HepG2 (cell line): ENCODE data around the gene SLC6A7. TPM values are rescaled to one million over a fixed set of nuclear protein-coding genes. Genes with fewer than 3 reads are reported as not detected.
A peak's percentile ranks its signal among the peaks of the same experiment; 100 is the strongest.

Source experiments
- ATAC-seq: fragments of 200-7000 bp; cut with Tn5 transposase; 3 replicates; pipeline ENCODE4 v1.9.1; 2020; ENCODE audit warnings: mild to moderate bottlenecking, moderate library complexity
- BruUV-seq: library from RNA; stranded (reverse); fragments of 400-500 nt; replicated peaks from 2 replicates; lab custom pipeline; 2021; lab: Mats Ljungman, UMichigan
- CTCF ChIA-PET: fragments of 300-600 bp; formaldehyde crosslinking; extraction: SDS; loops from one replicate; lab custom pipeline; 2021; ENCODE audit warnings: low total read pairs, inconsistent platforms, low intra/inter-chr PET ratio; lab: Yijun Ruan, JAX
- POLR2A ChIA-PET: fragments of 350-600 bp; sonication (Branson Sonifier 250); formaldehyde crosslinking; loops from one replicate; lab custom pipeline; 2020; ENCODE audit warnings: antibody characterized with exemption, inconsistent platforms; lab: Yijun Ruan, JAX
- DNase-seq: peaks from one replicate; pipeline ENCODE4 v3.0.0-alpha.2; 2015; ENCODE audit warnings: low spot score
- FAIRE-seq: peaks from 3 replicates; lab custom pipeline; 2011; peaks lifted over from hg19 to GRCh38; lab: Jason Lieb, UNC
- H2AFZ ChIP-seq: one replicate; pipeline ENCODE4 v1.6.1; 2011; ENCODE audit warnings: low read length, inconsistent platforms
- H3K27ac ChIP-seq: fragments of 300-600 bp; 3 replicates; pipeline ENCODE4 v1.8.0; 2011; ENCODE audit warnings: mixed run types, mild to moderate bottlenecking, mixed read lengths, low read length, inconsistent platforms; ENCODE audit not compliant: insufficient read depth; ENCODE audit errors: extremely low read length
- H3K27me3 ChIP-seq, 2 experiments: fragments of 200-600 bp in 1 of 2; 2 replicates in 1 of 2; 3 replicates in 1 of 2; pipeline versions ENCODE4 v1.6.0 to v1.8.0; 2011; ENCODE audit warnings: low read length in 2 of 2, mild to moderate bottlenecking in 2 of 2, moderate library complexity in 2 of 2, inconsistent platforms in 1 of 2; ENCODE audit not compliant: insufficient read depth in 2 of 2, control insufficient read depth in 1 of 2
- H3K36me3 ChIP-seq, 2 experiments: fragments of 200-600 bp in 1 of 2; replicated peaks in 1 of 2; 2 replicates in 1 of 2; 3 replicates in 1 of 2; pipeline versions ENCODE4 v1.5.1 to v1.8.0; 2011; ENCODE audit warnings: low read length in 2 of 2, inconsistent platforms in 1 of 2; ENCODE audit not compliant: insufficient read depth in 2 of 2, control insufficient read depth in 1 of 2
- H3K4me1 ChIP-seq: 2 replicates; pipeline ENCODE4 v1.5.1; 2012; ENCODE audit warnings: low read length, inconsistent platforms; ENCODE audit not compliant: insufficient read depth
- H3K4me2 ChIP-seq: 2 replicates; pipeline ENCODE4 v1.6.0; 2011; ENCODE audit warnings: low read depth, low read length, inconsistent platforms
- H3K4me3 ChIP-seq, 3 experiments: fragments of 200-600 bp in 1 of 3; sonication (generic), shearing (Covaris generic) in 1 of 3; replicated peaks in 1 of 3; 2 replicates each; pipeline ENCODE4 v1.5.1; 2011 to 2016; ENCODE audit warnings: low read length in 3 of 3, inconsistent platforms in 2 of 3, low read depth in 2 of 3, mild to moderate bottlenecking in 2 of 3, control low read depth in 1 of 3, mixed read lengths in 1 of 3; ENCODE audit not compliant: insufficient read depth in 1 of 3
- H3K79me2 ChIP-seq: one replicate; pipeline ENCODE4 v1.6.1; 2011; ENCODE audit warnings: low read length, inconsistent platforms; ENCODE audit not compliant: insufficient read depth
- H3K9ac ChIP-seq: 2 replicates; pipeline ENCODE4 v1.6.0; 2011; ENCODE audit warnings: mild to moderate bottlenecking, low read depth, low read length, inconsistent platforms; ENCODE audit not compliant: insufficient read depth
- H3K9me3 ChIP-seq: 2 replicates; pipeline ENCODE4 v1.5.1; 2012; ENCODE audit warnings: mild to moderate bottlenecking, low read length
- H4K20me1 ChIP-seq: 2 replicates; pipeline ENCODE4 v1.6.0; 2011; ENCODE audit warnings: inconsistent platforms, mild to moderate bottlenecking, low read length, moderate library complexity; ENCODE audit not compliant: insufficient read depth
- BHLHE40 ChIP-seq: IDR thresholded peaks from 2 replicates; pipeline ENCODE4 v1.6.1; 2011; ENCODE audit warnings: low read length, improper control_type of control experiment
- GFI1 ChIP-seq: sonication (generic); formaldehyde crosslinking; IDR thresholded peaks from 2 replicates; pipeline ENCODE4 v1.5.0; 2020; ENCODE audit warnings: missing genetic modification reagents, mild to moderate bottlenecking, borderline replicate concordance
- HINFP ChIP-seq: sonication (generic); formaldehyde crosslinking; IDR thresholded peaks from 2 replicates; pipeline ENCODE4 v1.4.0; 2020; ENCODE audit warnings: low read depth, mild to moderate bottlenecking, missing genetic modification reagents
- PPARG ChIP-seq: conservative IDR thresholded peaks from 2 replicates; pipeline ENCODE4 v1.6.1; 2016; ENCODE audit warnings: missing biosample characterization, missing genetic modification reagents
- TAF15 ChIP-seq: fragments of 200-400 bp; formaldehyde crosslinking; IDR thresholded peaks from one replicate; pipeline ENCODE4 v1.6.1; 2018; ENCODE audit warnings: mild to moderate bottlenecking, low read depth, low read length; ENCODE audit not compliant: poor library complexity, severe bottlenecking
- UBTF ChIP-seq: sonication (generic); formaldehyde crosslinking; IDR thresholded peaks from 2 replicates; pipeline ENCODE4 v1.4.0; 2020; ENCODE audit warnings: mild to moderate bottlenecking, missing genetic modification reagents
- ZBTB38 ChIP-seq: sonication (generic); formaldehyde crosslinking; IDR thresholded peaks from 2 replicates; pipeline ENCODE4 v1.5.1; 2020; ENCODE audit warnings: mild to moderate bottlenecking, missing genetic modification reagents
- ZFY ChIP-seq: sonication (generic); formaldehyde crosslinking; IDR thresholded peaks from 2 replicates; pipeline ENCODE4 v1.4.0; 2020; ENCODE audit warnings: missing genetic modification reagents
- ZKSCAN1 ChIP-seq: fragments of 150-350 bp; IDR thresholded peaks from 2 replicates; pipeline ENCODE4 v1.6.1; 2014; ENCODE audit warnings: low read length
- ZNF232 ChIP-seq: sonication (generic); formaldehyde crosslinking; IDR thresholded peaks from 2 replicates; pipeline ENCODE4 v1.4.0; 2020; ENCODE audit warnings: missing genetic modification reagents, borderline replicate concordance
- ZNF430 ChIP-seq: sonication (generic); formaldehyde crosslinking; IDR thresholded peaks from 2 replicates; pipeline ENCODE4 v1.9.0; 2021; ENCODE audit warnings: mild to moderate bottlenecking, missing genetic modification reagents
- ZNF543 ChIP-seq: sonication (generic); formaldehyde crosslinking; IDR thresholded peaks from 2 replicates; pipeline ENCODE4 v1.4.0; 2020; ENCODE audit warnings: mild to moderate bottlenecking, missing genetic modification reagents
- ZNF552 ChIP-seq: sonication (generic); formaldehyde crosslinking; IDR thresholded peaks from 2 replicates; pipeline ENCODE4 v1.9.0; 2022; ENCODE audit warnings: missing genetic modification reagents, mild to moderate bottlenecking, borderline replicate concordance
- ZNF619 ChIP-seq: sonication (generic); formaldehyde crosslinking; IDR thresholded peaks from 2 replicates; pipeline ENCODE4 v1.4.0; 2020; ENCODE audit warnings: mild to moderate bottlenecking, missing genetic modification reagents
- WGBS: methylation state at CpG from one replicate; pipeline ENCODE4 v1.1.6; 2017; ENCODE audit warnings: low lambda C conversion rate; 5-methylcytosine and 5-hydroxymethylcytosine counted together
- in situ Hi-C: cut with HindIII; loops from 2 replicates; pipeline ENCODE4 v1.10.0; 2017; ENCODE audit warnings: low pct_unique_long_range_greater_than_20kb; ENCODE audit not compliant: extremely low pct_ligation_motif_present
- intact Hi-C: fragments of 100-400 bp; cut with micrococcal nuclease; formaldehyde crosslinking; loops from one replicate; pipeline ENCODE4 v1.10.0; 2022; ENCODE audit not compliant: unreplicated experiment
- polyA plus RNA-seq, 8 experiments: library from polyadenylated mRNA; depleted of rRNA in 3 of 8; stranded (reverse) in 7 of 8; unstranded in 1 of 8; fragments of >200 nt; fragmentation: Illumina TruSeq in 4 of 8; extraction: Trizol in 4 of 8; gene quantifications; 2 replicates each; pipeline versions ENCODE4 v1.2.1 to v1.2.3, GENCODE V29; 2011 to 2016; ENCODE audit warnings: low read depth in 4 of 8, missing spikeins in 1 of 8, mixed read lengths in 1 of 8; ENCODE audit not compliant: insufficient read depth in 1 of 8
- total RNA-seq, 5 experiments: library from RNA; depleted of rRNA; stranded (reverse); fragments of >200 nt; fragmentation: Illumina TruSeq; extraction: Trizol; gene quantifications; 2 replicates each; pipeline ENCODE4 v1.2.3, GENCODE V29; 2016; ENCODE audit warnings: low read depth in 1 of 5

The SLC6A7 gene
- total and polyA plus RNA-seq, 2 of the 13 experiments (the other 11 are each of a cell fraction or from before 2014, with no cell fraction given) = not detected

GRCh38 chr5:150140830-150141229, 49.0 kb upstream of the SLC6A7 start:
- Histone ChIP-seq H3K36me3 (no peaks in the 10 kb centered on the region), H3K79me2 (peaks cover 2% of the 10 kb centered on the region), H2AFZ (no peak overlapping the region), H3K27me3 (no peaks in the 10 kb centered on the region), H3K4me3 (no peak overlapping the region), H4K20me1 (no peaks in the 10 kb centered on the region), H3K4me1 (peaks cover 97% of the 10 kb centered on the region), H3K27ac (peak overlapping the region; percentile 65), H3K9ac (no peak overlapping the region), H3K9me3 (no peaks in the 10 kb centered on the region), H3K4me2 (no peak overlapping the region)
- 87% methylated on average over 8 of the region's 11 CpGs for WGBS
- intact Hi-C loops = loop anchor here (10.0 kb wide), 1 partner anchor 284 kb away; no protein-coding TSS in a partner anchor
- POLR2A ChIA-PET = no interaction called here
- TF ChIP-seq ZBTB38 (CRISPR knock-in tag) (peak; percentile 84), TAF15 (no peak)
- ATAC-seq (no peak), DNase-seq (no peak), FAIRE-seq (no peak)
- BruUV-seq = no TSS peak
- in situ Hi-C loops = no loop called here
- CTCF ChIA-PET = no interaction called here

- ChIA-PET POLR2A (no interaction called here), CTCF (no interaction called here)
- no peak for DNase-seq
- in situ Hi-C loops (no loop called here), intact Hi-C loops (loop anchor here (10.0 kb wide), 1 partner anchor 283 kb away; no protein-coding TSS in a partner anchor)
- no peak for ATAC-seq
- Histone ChIP-seq H3K9ac (0 out of 2 replicates have a peak overlapping the region, but pooled peaks have one; percentile 24), H3K79me2 (peaks cover 2% of the 10 kb centered on the region), H3K4me1 (peaks cover 97% of the 10 kb centered on the region), H2AFZ (no peak overlapping the region), H3K9me3 (no peaks in the 10 kb centered on the region), H3K4me2 (peak overlapping the region; percentile 19), H3K36me3 (no peaks in the 10 kb centered on the region), H3K27ac (peak overlapping the region; percentile 65), H4K20me1 (no peaks in the 10 kb centered on the region), H3K4me3 (peak overlapping the region in 1 of 3 experiments; percentile 11; a peak in 1 of 6 replicates), H3K27me3 (no peaks in the 10 kb centered on the region)
- FAIRE-seq = no peak
- WGBS = 50% methylated on average over 9 of the region's 9 CpGs
- BruUV-seq = no TSS peak
- TF ChIP-seq ZNF232 (CRISPR knock-in tag) (peak; percentile 15; the same call in 1 of the 2 replicates), UBTF (CRISPR knock-in tag) (0 out of 2 replicates have a peak, but pooled peaks have one; percentile 35), PPARG (peak; percentile 68), ZNF543 (CRISPR knock-in tag) (no peak), GFI1 (CRISPR knock-in tag) (0 out of 2 replicates have a peak, but pooled peaks have one; percentile 18), ZFY (CRISPR knock-in tag) (peak; percentile 24; the same call in 1 of the 2 replicates), ZNF619 (CRISPR knock-in tag) (no peak), HINFP (CRISPR knock-in tag) (peak; percentile 54; the same call in 1 of the 2 replicates), ZKSCAN1 (no peak), ZNF430 (CRISPR knock-in tag) (0 out of 2 replicates have a peak, but pooled peaks have one; percentile 9), ZNF552 (CRISPR knock-in tag) (0 out of 2 replicates have a peak, but pooled peaks have one; percentile 22), BHLHE40 (peak; percentile 77)
These were observed 48.2 kb upstream of the SLC6A7 start for GRCh38 chr5:150141544-150142184.
